ENCODE data around the gene SMTNL2.
"Not testable (repeated sequence)": the region's sequence is repeated elsewhere in the genome, so short reads cannot be mapped to it uniquely, and the experiment has no call there.

The SMTNL2 gene

DNA sequence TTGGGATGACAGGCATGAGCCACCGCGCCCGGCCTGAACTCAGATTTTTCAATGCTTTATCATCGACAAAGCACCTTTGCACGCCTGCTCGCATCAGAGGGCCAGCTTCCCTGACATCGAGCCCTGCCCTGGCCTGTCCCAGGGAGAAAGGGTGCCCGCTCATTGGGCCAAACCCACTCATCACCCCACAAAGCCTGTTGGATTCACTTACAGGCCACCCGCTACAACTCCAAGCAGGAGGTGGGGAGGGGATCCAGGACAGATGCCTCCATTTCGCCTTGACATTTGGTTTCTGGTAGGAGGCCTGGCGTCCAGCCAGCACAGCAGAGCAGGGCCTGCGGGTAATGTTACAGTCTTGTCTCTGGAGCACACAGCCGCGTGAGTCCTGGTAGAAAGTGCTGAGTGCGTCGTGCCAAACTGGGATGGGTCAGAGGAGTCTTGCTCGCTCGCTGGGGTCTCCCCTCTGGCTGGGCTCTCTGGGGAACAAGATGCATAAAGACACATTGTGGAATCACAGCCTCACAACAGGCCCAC is 19.8 kb downstream of the SMTNL2 start:
- no peak for ATAC-seq

DNA sequence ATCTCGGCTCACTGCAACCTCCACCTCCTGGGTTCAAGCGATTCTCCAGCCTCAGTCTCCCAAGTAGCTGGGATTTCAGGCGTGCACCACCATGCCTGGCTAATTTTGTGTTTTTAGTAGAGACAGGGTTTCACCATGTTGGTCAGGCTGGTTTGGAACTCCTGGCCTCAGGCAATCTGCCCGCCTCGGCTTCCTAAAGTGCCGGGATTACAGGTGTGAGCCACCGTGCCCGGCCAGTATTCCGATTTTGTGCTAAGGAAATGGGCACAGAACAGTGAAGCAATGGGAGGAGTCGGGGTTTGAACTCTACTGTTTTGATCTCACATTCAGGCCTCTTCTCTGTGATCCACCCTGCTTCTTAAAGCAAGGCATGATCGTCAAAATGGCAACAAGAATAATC is 20.4 kb downstream of the SMTNL2 start:
- ATAC-seq, result not testable (repeated sequence)

- no peak for ATAC-seq
Measured at GRCh38 chr17:4605826-4606225, 21.5 kb downstream of the SMTNL2 start.

DNA sequence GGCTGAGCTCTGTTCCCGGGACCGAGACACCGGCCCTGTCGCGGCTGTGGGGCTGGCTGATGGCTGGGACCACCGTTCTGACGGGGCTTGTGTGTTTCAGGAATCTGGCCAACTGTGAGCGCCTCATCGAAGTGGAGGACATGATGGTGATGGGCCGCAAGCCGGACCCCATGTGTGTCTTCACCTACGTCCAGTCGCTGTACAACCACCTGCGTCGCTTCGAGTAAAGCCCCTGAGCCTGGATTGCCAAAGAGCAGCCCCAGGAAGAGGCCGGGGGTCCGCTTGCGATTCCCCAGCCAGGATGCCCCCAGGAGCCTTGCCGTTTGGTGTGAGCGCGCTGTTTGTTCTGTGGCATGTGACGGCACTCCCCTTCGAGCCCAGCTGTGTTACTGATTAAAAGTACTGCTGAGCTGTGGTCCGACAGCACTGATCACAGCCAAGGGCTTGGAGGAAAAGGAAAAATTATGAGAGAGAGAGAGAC is 23.0 kb downstream of the SMTNL2 start:
- no peak for ATAC-seq

- no peak for ATAC-seq
Measured at GRCh38 chr17:4607773-4608187, 23.5 kb downstream of the SMTNL2 start.

GRCh38 chr17:4609761-4610160 is 25.4 kb downstream of the SMTNL2 start:
- no peak for ATAC-seq

GRCh38 chr17:4610162-4610561 is 25.8 kb downstream of the SMTNL2 start:
- no peak for ATAC-seq

GRCh38 chr17:4610656-4611055 is 26.3 kb downstream of the SMTNL2 start:
- no peak for ATAC-seq

DNA sequence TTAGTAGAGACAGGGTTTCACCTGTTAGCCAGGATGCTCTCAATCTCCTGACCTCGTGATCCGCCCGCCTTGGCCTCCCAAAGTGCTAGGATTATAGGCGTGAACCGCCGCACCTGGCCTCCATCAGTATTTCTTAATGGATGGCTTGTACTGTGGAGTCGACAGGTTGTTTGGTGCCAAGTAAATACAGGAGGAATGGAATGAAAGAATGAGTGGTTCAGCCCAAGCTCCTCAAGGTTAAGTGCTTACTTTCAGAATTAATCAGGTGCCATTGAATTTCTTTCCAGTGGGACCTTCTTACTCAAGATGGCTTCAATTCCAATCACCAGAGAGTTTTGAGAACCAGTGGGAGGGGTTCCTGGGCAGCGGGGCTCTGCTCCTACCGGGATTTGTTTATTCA is 32.1 kb downstream of the SMTNL2 start:
- no peak for ATAC-seq

- ATAC-seq, result no peak
Measured at GRCh38 chr17:4617090-4617489, 32.8 kb downstream of the SMTNL2 start.

DNA sequence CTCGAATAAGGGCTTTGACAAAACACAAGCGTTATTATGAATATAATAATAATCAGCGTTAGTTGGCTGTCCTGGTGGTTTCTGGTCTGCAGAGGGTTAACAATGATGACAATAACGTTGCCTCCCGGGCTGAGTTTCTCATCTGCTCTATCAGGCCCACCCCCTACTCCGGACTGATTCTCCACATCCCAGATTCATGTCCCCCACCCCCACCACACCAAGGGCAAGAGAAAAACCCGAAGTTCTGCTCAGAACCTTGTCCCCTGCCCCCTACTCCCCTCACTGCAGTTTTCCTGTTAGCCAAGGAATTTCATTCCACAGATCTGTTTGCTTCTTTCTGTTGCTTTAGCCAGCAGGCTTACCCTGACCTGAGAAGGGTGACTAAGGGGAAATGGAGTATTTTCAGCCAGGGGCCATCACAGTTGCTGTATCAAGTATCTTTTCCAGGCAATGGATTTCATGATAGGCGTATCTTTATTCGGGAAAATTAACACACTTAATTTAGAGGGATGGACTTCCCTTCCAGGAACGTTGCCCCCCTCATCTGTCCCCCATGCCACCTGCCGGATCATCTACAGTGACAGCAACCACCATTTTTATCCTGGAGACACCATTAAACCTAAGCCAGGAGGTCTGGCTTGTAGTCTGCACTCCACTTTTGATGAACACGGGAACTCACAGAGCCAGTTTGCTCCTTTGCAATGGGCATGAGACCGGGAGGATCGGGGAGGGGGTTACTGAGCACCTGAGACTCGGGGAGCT is 33.4 kb downstream of the SMTNL2 start:
- no peak for ATAC-seq

- ATAC-seq, result no peak
Measured at GRCh38 chr17:4620531-4621101, 36.3 kb downstream of the SMTNL2 start.

DNA sequence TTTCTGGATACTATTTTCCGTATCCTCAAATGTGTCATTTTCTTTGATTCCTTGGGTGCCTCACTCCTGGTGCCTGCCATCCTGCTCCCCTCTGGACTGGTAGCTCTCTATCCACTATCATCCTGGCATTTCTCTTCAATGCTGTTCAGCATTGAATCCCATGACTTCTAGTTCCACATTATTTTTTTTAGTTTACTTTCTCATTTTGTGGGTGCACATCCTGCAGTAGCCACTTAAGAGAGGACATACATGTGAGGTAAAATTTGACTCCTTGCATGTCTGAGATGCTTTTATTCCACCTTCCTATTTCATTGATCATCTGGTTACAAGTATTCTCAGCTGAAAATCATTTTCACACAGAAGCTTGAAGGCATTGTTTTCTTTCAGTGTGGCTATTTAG is 38.0 kb downstream of the SMTNL2 start:
- ATAC-seq, result no peak

DNA sequence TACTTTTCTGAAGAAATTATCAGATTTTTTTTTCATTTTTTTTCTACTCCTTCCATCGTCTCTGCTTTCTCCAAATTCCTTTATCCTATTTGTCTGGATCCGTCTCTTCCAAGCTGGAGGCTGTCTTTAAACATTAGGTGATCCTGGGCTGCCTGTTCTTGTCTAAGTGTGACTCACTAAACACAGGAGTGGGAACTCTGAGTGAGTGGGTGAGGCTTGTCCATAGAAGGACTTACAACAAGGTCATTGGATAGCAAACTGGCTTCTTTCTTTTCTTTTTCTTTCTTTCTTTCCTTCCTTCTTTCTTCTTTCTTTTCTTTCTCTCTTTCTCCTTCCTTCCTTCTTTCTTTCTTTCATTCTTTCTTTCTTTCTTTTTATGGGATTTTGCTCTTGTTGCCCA is 38.9 kb downstream of the SMTNL2 start:
- ATAC-seq, result no peak

DNA sequence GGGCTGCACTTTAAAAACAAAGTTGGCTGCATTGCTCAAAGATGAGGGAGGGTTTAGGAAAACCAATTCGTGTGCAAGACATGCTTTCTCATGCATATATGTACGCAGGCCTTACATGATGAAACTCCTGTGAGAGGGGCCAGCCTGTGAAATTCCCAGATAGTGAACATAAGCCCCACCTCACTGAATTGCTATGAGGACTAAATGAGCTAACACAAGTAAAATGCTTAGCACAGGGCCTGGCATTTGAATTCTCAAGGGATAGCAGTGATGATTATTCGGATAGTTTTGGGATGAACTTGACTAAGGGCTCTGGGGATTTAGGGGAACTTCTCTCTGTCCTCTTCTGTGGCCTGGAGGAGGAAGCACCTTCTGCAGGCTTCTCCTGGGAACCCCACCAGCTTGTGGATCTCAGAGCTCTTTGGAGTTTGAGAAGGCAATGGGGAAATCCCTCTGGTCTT is 40.2 kb downstream of the SMTNL2 start:
- ATAC-seq, result not testable (repeated sequence)

- ATAC-seq, result no peak
Measured at GRCh38 chr17:4625181-4625617, 40.9 kb downstream of the SMTNL2 start.

GRCh38 chr17:4626734-4627256 is 42.5 kb downstream of the SMTNL2 start:
- ATAC-seq, result no peak

DNA sequence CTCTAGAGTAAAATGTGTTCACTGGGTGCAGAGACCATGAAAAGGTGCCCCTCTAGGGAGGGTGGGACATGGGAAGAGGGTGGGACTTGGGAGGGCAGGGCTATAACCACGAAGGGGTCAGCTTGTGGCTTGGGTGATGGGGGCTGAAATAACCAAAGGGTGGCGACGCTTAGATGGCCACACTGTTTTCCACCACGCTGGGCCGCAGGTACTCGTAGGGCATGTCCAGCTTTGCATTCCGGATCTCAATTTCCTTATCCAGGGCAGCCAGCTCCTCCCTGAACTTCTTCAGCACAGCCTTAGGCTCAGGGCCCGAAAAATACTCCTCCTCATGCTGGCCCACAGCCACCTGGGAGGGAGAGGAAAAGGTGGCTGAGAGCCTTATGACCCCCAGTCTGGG is 47.1 kb downstream of the SMTNL2 start:
- ATAC-seq, result no peak

DNA sequence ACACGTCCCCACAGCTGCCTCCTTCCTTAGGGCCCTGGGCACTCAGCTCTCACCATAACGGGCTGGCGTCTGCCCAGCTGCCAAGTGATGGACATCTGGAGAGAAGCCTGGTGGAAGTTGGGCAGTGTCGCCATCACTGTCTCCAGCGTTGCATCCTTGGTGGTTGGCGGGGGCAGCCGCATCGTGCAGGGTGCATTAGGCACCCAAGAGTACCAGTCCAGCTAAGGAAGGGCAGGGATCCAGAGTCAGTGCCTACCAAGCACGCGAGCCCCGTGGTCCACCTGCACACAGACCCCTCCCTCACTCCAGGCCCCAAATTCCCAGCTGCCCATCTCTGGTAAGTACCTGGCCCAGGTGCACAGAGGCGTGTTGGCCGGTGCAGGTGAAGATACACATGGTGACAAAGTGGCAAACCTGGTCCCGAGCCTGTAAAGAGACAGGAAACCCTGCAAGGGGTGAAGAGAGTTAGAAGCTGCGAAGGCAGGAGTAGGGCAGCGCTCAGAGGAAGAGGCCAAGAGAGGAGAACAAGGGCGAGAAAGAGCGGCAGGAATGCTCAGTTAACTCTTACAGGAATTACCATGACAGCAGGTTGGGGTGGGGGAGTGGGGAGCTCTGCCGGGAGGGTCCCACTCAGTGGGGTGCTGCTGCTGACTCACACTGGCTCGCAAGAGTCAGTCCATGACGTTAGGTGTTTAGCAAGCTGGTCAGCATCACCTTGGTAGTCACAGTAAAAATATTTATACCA is 47.7 kb downstream of the SMTNL2 start:
- ATAC-seq, result no peak

GRCh38 chr17:4632581-4632920 is 48.2 kb downstream of the SMTNL2 start:
- ATAC-seq, result no peak

- no peak for ATAC-seq
Measured at GRCh38 chr17:4633643-4634042, 49.3 kb downstream of the SMTNL2 start.

DNA sequence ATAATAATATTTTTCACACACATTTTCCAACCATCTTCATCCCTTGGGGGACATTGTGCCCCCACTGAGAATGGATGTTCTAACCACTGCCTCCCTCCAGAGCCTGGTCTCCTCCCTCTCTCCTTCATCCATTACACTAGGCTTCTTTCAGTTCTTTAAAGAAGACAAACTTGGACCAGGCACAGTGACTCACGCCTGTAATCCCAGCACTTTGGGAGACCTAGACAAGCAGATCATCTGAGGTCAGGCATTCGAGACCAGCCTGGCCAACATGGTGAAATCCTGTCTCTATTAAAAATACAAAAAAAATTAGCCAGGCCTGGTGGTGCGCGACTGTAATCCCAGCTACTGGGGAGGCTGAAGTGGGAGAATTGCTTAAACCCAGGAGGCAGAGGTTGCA is 50.6 kb downstream of the SMTNL2 start:
- ATAC-seq, result no peak

- ATAC-seq, result peak in 1 of 2 donors; percentile 9
Measured at GRCh38 chr17:4635823-4636375, 51.6 kb downstream of the SMTNL2 start.
